Endometrium (tissue), 2 donors: ENCODE results near the gene NRG4.
"Not testable (repeated sequence)": the region's sequence is repeated elsewhere in the genome, so short reads cannot be mapped to it uniquely, and the experiment has no call there.

Experiments used
- FAIRE-seq: peaks from 2 replicates; lab custom pipeline; 2012; peaks lifted over from hg19 to GRCh38; lab: Jason Lieb, UNC
- donor health status: control.
- donor health status: control.

NRG4 gene

DNA sequence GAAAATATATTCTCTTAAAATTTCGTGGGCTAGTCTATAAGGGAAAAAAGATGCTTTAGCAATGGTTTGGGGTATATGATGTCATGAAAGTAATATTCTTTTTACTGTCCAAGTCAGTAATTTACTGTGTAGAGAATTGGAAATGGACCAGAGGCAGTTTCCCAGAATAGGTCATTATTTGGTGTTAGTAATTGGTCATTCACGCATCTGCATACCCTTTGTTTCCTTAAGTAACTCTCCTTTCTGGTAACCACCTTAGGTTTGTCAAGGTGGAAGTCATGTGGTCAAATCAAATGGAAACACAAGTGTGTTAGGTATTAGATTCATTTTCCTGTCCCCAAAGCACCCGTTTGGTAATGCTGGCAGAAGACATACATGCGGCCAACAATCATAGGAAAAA, 84.6 kb downstream of the NRG4 start:
- FAIRE-seq = no peak

DNA sequence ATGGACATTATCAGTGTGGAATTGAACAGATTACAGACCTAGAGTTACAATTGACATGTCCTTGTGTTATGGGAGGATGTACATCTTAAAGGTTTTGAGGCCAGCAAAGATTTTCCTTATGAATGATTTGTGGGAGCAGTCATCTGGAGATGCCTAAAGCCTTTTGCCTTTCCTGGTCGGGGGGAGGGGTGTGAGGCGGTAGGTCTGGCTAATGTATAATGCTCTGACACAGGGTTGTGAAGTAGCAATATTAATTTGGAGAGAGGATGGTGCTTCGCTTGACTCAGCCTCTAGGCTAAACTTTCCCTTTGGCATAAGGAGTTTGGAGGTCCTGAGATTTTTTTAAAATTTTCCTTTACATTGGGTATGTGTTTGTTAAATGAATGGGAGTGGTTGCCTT, 85.3 kb downstream of the NRG4 start:
- FAIRE-seq = no peak

DNA sequence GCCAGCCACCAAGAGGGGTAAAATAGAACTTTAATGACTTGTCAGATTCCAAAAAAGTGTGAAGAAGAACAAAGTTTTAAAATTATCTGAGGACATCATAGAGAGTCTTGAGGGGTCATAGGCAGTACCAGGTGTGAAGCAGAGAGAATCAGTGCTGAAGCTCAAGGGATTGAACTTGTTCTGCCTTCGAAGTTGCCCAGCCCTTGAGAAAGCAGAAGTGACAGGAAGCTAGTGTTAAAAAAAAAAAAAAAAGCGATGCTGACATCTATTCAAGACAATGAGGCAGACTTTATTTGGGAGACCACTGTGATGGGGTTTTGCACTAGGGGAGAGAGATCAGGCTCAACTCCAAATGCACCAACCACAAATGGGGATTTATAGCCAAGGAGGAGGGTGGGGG, 86.8 kb downstream of the NRG4 start:
- no peak for FAIRE-seq

- no peak for FAIRE-seq
Measured at GRCh38 chr15:75924576-75924975, 87.6 kb downstream of the NRG4 start.

DNA sequence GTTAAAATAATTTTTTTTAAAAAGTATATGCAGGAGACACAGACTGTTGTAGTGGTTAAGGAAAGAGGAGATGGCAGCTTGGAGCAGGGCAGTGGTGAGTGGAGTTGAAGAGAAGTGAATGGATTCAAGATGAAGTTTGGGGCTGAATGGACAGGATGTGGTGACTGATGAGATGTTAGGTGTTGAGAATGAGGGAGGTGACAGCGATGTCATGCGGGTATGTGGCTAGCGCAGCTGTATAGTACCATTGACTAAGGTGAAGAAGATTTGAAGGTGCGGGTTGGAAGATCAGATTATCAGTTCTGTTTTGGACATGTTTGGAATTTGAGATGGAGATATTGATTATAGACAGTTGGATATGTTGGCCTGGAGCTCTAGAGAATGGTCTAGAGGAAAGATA, 88.5 kb downstream of the NRG4 start:
- FAIRE-seq = no peak

DNA sequence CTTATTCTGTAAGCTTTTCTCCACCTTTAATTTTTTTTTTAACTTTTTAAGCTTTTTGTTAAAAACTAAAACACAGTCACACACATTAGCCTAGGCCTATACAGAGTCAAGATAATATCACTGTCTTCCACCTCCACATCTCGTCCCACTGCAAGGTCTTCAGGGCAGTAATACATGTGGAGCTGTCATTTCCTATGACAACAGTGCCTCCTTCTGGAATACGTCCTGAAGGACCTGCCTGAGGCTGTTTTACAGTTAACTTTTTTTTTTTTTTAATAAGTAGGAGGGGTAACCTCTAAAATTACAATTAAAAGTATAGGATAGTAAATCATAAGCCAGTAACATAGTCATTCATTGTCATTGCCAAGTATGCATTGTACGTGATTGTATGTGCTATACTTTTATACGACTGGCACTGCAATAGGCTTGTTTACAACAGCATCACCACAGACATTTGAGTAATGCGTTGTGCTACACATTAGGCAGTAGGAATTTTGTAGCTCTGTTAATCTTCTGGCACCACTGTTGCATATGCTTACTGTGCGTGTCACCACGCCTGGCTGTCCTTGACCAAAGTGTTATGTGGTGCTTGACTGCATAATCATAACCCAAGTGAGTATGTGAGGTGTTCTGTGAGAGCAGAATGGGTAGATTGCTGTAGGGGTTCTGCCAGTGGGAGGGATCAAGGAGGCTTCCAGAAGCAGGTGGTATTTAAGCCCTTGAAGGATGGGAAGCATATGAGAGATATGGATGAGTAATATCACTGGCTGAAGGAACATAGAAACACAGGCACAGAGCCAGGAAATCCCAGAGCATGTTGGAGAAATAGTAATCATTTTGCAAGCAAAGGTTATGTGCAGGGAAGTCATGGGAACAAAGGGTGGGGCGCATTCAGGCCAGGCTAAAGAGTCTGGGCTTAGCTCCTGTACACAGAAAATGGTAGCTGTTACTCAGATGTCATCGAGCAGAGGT, 90.2 kb downstream of the NRG4 start:
- FAIRE-seq = no peak

GRCh38 chr15:75920079-75920478, 92.1 kb downstream of the NRG4 start:
- FAIRE-seq = no peak

DNA sequence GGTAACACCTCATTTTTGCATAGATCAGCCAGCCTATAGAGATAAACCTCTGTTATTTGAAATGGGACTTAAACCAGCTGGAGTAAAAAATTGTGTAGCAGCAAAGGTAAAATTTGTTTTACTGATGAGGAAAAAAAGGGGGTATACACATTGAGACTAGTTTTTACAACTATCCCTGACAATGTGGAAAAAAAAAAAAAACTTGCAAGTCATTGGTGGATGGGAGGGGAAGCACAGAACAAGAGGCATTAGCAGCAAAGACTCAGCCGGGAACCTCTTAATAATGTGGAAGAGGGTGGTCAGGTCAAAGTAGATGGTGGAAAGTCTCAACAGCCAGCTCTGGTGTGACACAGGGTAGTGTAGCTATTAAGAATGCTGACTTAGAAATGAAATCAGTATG, 94.1 kb downstream of the NRG4 start:
- FAIRE-seq = no peak

DNA sequence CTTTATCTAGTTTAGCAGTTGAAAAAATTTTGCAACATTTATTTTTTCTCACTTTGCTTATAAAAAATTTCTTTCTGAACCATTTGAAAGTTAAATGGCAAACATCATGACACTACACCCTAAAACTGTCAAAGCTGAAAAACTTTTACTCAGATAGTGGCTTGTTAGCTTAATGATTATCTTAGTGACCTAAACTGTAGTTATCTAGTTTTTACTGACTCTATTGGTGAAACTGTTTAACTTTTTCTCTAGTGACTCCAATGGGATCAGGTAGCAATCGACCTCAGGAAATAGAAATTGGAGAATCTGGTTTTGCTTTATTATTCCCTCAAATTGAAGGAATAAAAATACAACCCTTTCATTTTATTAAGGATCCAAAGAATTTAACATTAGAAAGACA, 95.2 kb downstream of the NRG4 start:
- FAIRE-seq = no peak

DNA sequence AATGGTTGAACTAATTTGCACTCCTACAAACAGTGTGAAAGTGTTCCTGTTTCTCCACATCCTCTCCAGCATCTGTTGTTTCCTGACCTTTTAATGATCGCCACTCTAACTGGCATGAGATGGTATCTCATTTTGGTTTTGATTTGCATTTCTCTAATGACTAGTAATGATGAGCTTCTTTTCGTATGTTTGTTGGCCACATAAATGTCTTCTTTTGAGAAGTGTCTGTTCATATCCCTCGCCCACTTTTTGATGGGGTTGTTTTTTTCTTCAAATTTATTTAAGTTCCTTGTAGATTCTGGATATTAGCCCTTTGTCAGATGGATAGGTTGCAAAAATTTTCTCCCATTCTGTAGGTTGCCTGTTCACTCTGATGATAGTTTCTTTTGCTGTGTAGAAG, 101.9 kb downstream of the NRG4 start:
- not testable (repeated sequence) for FAIRE-seq

DNA sequence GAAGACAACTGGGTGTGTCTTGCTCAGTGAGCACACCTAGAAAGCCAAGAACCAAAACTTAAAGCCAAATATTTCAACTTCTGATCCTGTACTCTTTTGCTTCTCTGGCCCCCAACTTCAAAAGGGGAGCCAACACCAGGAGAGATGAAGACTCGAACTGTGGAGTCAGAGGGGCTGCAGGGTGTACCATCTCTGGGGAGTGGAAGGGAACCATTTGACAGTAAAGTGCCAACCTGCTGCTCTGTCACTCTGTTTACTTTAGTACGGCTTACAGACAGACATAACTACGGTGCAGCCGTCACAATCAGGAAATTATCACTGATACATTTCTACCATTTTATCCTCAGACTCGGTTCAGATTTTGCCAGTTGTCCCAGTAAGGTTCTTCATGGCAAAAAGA, 107.0 kb downstream of the NRG4 start:
- no peak for FAIRE-seq

DNA sequence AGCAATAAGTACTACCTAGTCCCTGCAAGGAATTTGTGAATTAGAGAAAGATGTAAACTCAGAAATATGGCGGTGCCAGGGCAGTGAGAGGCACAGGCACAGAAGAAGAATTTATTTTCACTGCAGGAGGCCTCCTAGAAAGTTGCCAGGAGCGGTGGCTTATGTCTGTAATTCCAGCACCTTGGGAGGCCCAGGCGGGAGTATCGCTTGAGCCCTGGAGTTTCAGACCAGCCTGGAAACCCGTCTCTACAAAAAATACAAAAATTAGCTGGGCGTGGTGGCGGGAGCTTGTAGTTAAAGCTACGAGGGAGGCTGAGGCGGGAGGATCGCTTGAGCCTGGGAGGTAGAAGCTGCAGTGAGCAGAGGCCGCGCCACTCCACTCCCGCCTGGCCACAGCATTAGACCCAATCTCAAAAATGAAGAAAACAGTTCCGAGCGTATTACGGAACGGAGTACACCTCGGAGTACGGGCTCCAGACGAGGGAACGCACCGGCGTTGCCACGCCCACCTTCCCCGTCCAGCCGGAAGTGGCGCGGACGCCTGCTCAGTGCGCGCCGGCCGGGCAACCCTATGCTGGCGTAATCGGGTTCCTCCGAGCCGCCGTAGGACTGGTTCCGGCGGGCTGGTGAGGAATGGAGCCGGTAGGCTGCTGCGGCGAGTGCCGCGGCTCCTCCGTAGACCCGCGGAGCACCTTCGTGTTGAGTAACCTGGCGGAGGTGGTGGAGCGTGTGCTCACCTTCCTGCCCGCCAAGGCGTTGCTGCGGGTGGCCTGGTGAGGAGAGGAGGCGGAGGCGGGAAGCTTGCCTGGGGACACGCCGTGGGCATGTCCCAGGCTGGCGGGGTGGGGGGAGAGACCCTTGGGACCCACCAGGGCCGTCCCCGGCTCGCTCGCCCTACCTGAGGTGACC, 108.6 kb downstream of the NRG4 start, which contains the start of gene FBXO22:
TSS of gene FBXO22 (plus strand) at position 548 of the 909 bp plus-strand sequence. CDS start at position 634, 86 bp downstream.
- peak; percentile 50 for FAIRE-seq

DNA sequence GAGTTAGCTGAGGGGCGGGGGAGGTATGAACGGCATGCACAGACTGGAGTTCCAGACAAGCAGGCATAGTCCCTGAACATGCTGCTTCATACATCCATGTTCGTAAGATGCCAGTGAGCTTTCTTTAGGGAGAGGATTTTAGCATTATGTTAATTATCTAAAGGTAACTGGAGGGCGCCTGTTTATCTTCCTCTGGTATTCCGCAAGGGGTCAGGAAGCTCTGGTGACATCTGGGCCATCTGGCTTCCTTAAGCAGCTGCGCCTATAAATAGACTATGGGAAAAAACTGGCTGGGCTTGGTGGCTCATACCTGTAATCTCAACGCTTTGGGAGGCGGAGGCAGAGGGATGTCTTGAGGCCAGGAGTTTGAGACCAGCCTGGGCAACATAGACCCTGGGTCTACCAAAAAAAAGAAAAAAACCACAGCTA, 110.1 kb downstream of the NRG4 start:
- no peak for FAIRE-seq

GRCh38 chr15:75900577-75900976, 111.6 kb downstream of the NRG4 start:
- FAIRE-seq = no peak

- no peak for FAIRE-seq
Measured at GRCh38 chr15:75895731-75896130, 116.5 kb downstream of the NRG4 start.

DNA sequence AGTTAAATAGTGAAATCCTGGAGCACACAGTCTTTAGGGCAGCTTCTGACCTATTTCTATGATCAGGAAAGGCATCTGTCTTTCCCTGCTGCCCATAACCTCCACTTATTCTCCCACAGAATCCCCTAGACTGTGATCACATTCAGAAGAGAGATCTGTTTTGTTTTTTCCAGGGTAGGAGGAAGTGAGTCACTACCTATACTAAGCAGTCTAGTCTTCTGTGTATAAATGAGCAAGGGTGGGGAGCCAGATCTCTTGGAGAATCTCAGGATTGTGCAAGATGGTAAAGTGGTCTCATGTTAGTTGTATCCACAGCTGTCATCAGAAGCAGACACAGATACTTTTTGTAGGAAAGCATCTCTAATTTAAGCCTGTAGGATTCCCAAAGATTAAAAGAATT, 120.3 kb downstream of the NRG4 start:
- FAIRE-seq = no peak
